IMR-90 (cell line): ENCODE results near the gene ZNF446. TPM values are rescaled to one million over a fixed set of nuclear protein-coding genes. Genes with fewer than 3 reads are reported as not detected.

ENCODE experiments used
- ATAC-seq: fragments of 200-7000 bp; cut with Tn5 transposase; 2 replicates; pipeline ENCODE4 v1.9.1; 2020; ENCODE audit warnings: low read depth, mild to moderate bottlenecking, moderate library complexity
- BruUV-seq: library from RNA; stranded (reverse); fragments of 400-500 nt; replicated peaks from 2 replicates; lab custom pipeline; 2021; lab: Mats Ljungman, UMichigan
- CTCF ChIA-PET: fragments of 300-600 bp; formaldehyde crosslinking; extraction: SDS; loops from one replicate; lab custom pipeline; 2021; ENCODE audit warnings: antibody characterized with exemption; lab: Yijun Ruan, JAX
- POLR2A ChIA-PET: fragments of 300-600 bp; sonication (Branson Sonifier 250); formaldehyde crosslinking; loops from one replicate; lab custom pipeline; 2022; ENCODE audit warnings: antibody characterized with exemption; ENCODE audit not compliant: unreplicated experiment; lab: Charles Lee
- DNase-seq: peaks from one replicate; pipeline ENCODE4 v3.0.0; 2013
- H2AFZ ChIP-seq: replicated peaks from 2 replicates; pipeline ENCODE3; 2013; ENCODE audit warnings: low read length, mild to moderate bottlenecking; ENCODE audit not compliant: poor library complexity
- H2AK5ac ChIP-seq: 2 replicates; pipeline ENCODE4 v1.6.1; 2013; ENCODE audit warnings: low read depth, low read length, inconsistent platforms
- H2AK9ac ChIP-seq: replicated peaks from 2 replicates; pipeline ENCODE3; 2013; ENCODE audit warnings: mild to moderate bottlenecking, low read depth, low read length, moderate library complexity; ENCODE audit not compliant: poor library complexity
- H2BK120ac ChIP-seq: 2 replicates; pipeline ENCODE4 v1.6.1; 2013; ENCODE audit warnings: low read depth, low read length, inconsistent platforms
- H2BK15ac ChIP-seq: 3 replicates; pipeline ENCODE4 v1.6.1; 2013; ENCODE audit warnings: low read depth, low read length, inconsistent platforms
- H2BK20ac ChIP-seq: 2 replicates; pipeline ENCODE4 v1.6.1; 2013; ENCODE audit warnings: low read depth, mild to moderate bottlenecking, inconsistent platforms, low read length, moderate library complexity
- H2BK5ac ChIP-seq: 2 replicates; pipeline ENCODE4 v1.6.1; 2013; ENCODE audit warnings: mild to moderate bottlenecking, low read depth, low read length, inconsistent platforms; ENCODE audit not compliant: poor library complexity, severe bottlenecking
- H3K14ac ChIP-seq: replicated peaks from 2 replicates; pipeline ENCODE4 v1.6.1; 2013; ENCODE audit warnings: low read depth, low read length, inconsistent platforms
- H3K18ac ChIP-seq: 2 replicates; pipeline ENCODE4 v1.6.1; 2013; ENCODE audit warnings: low read depth, low read length, control low read depth
- H3K23ac ChIP-seq: 2 replicates; pipeline ENCODE4 v1.6.1; 2013; ENCODE audit warnings: low read depth, low read length, inconsistent platforms
- H3K27ac ChIP-seq: 2 replicates; pipeline ENCODE4 v1.5.1; 2013; ENCODE audit warnings: mild to moderate bottlenecking, control low read depth, low read length; ENCODE audit not compliant: insufficient read depth
- H3K27me3 ChIP-seq: 2 replicates; pipeline ENCODE4 v1.6.1; 2013; ENCODE audit warnings: low read length; ENCODE audit not compliant: control insufficient read depth, insufficient read depth
- H3K36me3 ChIP-seq: 2 replicates; pipeline ENCODE4 v1.6.1; 2013; ENCODE audit warnings: low read length, mixed read lengths; ENCODE audit not compliant: control insufficient read depth, insufficient read depth
- H3K4ac ChIP-seq: 2 replicates; pipeline ENCODE4 v1.6.1; 2013; ENCODE audit warnings: low read depth, low read length, inconsistent platforms
- H3K4me1 ChIP-seq: 2 replicates; pipeline ENCODE4 v1.6.1; 2013; ENCODE audit warnings: low read length, mixed read lengths; ENCODE audit not compliant: control insufficient read depth, insufficient read depth
- H3K4me2 ChIP-seq: 2 replicates; pipeline ENCODE4 v1.6.1; 2013; ENCODE audit warnings: low read depth, mild to moderate bottlenecking, control low read depth, low read length, moderate library complexity
- H3K4me3 ChIP-seq: 2 replicates; pipeline ENCODE4 v1.5.1; 2013; ENCODE audit warnings: low read depth, mild to moderate bottlenecking, control low read depth, low read length, moderate library complexity; ENCODE audit not compliant: insufficient read depth
- H3K56ac ChIP-seq: 2 replicates; pipeline ENCODE4 v1.6.1; 2013; ENCODE audit warnings: low read length, inconsistent platforms; ENCODE audit not compliant: insufficient read depth; ENCODE audit errors: extremely low read depth
- H3K79me1 ChIP-seq, 2 experiments: 2 replicates each; pipeline ENCODE4 v1.6.1; 2013; ENCODE audit warnings: low read length in 2 of 2, inconsistent platforms in 1 of 2, low read depth in 1 of 2
- H3K9ac ChIP-seq: 2 replicates; pipeline ENCODE4 v1.6.1; 2013; ENCODE audit warnings: low read depth, low read length, control low read depth
- H3K9me1 ChIP-seq: 2 replicates; pipeline ENCODE4 v1.6.1; 2013; ENCODE audit warnings: low read length, inconsistent platforms; ENCODE audit not compliant: insufficient read depth
- H3K9me3 ChIP-seq: 2 replicates; pipeline ENCODE4 v1.6.1; 2013; ENCODE audit warnings: low read length; ENCODE audit not compliant: control insufficient read depth, insufficient read depth
- H4K20me1 ChIP-seq: 2 replicates; pipeline ENCODE4 v1.6.1; 2013; ENCODE audit warnings: low read length, inconsistent platforms; ENCODE audit not compliant: insufficient read depth
- H4K5ac ChIP-seq: 2 replicates; pipeline ENCODE4 v1.6.1; 2013; ENCODE audit warnings: mild to moderate bottlenecking, low read depth, low read length, control low read depth
- H4K8ac ChIP-seq, 2 experiments: 2 replicates each; pipeline ENCODE4 v1.6.1; 2013; ENCODE audit warnings: low read depth in 2 of 2, low read length in 2 of 2, control low read depth in 1 of 2, inconsistent platforms in 1 of 2
- H4K91ac ChIP-seq: 2 replicates; pipeline ENCODE4 v1.6.1; 2013; ENCODE audit warnings: low read depth, low read length, inconsistent platforms; ENCODE audit not compliant: insufficient read depth
- BHLHE40 ChIP-seq: fragments of 150-350 bp; IDR thresholded peaks from 2 replicates; pipeline ENCODE4 v1.6.1; 2016; ENCODE audit warnings: mild to moderate bottlenecking, low read depth, low read length
- CEBPB ChIP-seq: IDR thresholded peaks from 2 replicates; pipeline ENCODE4 v1.6.1; 2012; ENCODE audit warnings: low read depth, low read length, improper control_type of control experiment
- CTCF ChIP-seq: conservative IDR thresholded peaks from 2 replicates; pipeline ENCODE4 v1.5.1; 2012; ENCODE audit warnings: mild to moderate bottlenecking, low read depth, low read length, improper control_type of control experiment
- ELK1 ChIP-seq: fragments of 150-350 bp; IDR thresholded peaks from 2 replicates; pipeline ENCODE4 v1.6.1; 2016; ENCODE audit warnings: low read depth, mild to moderate bottlenecking, low read length, moderate library complexity, borderline replicate concordance
- MAFK ChIP-seq: IDR thresholded peaks from 2 replicates; pipeline ENCODE4 v1.6.1; 2012; ENCODE audit warnings: low read depth, low read length, improper control_type of control experiment
- RAD21 ChIP-seq: IDR thresholded peaks from 2 replicates; pipeline ENCODE4 v1.6.1; 2012; ENCODE audit warnings: low read length, improper control_type of control experiment
- RFX5 ChIP-seq: IDR thresholded peaks from 2 replicates; pipeline ENCODE4 v1.8.0; 2012; ENCODE audit warnings: low read depth, mild to moderate bottlenecking, low read length, moderate library complexity
- WGBS, 2 experiments: methylation state at CpG; one replicate each; pipeline versions ENCODE4 v1.1.5 to v1.1.7; 2013; ENCODE audit warnings: missing lambda C conversion rate in 2 of 2; ENCODE audit not compliant: insufficient read length in 1 of 2; ENCODE audit errors: extremely low coverage in 2 of 2; 5-methylcytosine and 5-hydroxymethylcytosine counted together
- dilution Hi-C: fragments of 300-500 bp; cut with HindIII; formaldehyde crosslinking; loops from one replicate; pipeline ENCODE4 v1.14.3; 2018; ENCODE audit warnings: low sequenced_read_pairs; ENCODE audit not compliant: unreplicated experiment
- in situ Hi-C: fragments of 300-500 bp; cut with MboI; formaldehyde crosslinking; loops from 3 replicates; pipeline ENCODE4 v1.14.3; 2019; ENCODE audit warnings: low sequenced_read_pairs, inconsistent platforms, mixed read lengths
- intact Hi-C: fragments of 100-400 bp; cut with micrococcal nuclease; formaldehyde crosslinking; loops from 2 replicates; pipeline ENCODE4 v1.10.0; 2022
- microRNA-seq, 2 experiments: library from miRNA; stranded (forward) in 1 of 2; unstranded in 1 of 2; fragments of 10-50 nt in 1 of 2; fragments of <30 nt in 1 of 2; gene quantifications in 1 of 2; microRNA quantifications in 1 of 2; one replicate each; pipeline versions ENCODE3 to v1.1.0; 2013 to 2020; ENCODE audit not compliant: insufficient read depth in 1 of 2, insufficient read length in 1 of 2, unreplicated experiment in 1 of 2
- polyA plus RNA-seq, 3 experiments: library from polyadenylated mRNA; depleted of rRNA; stranded (reverse); fragments of >200 nt; gene quantifications; 2 replicates each; pipeline ENCODE4 v1.2.3, GENCODE V29; 2012; ENCODE audit warnings: low replicate concordance in 1 of 3
- small RNA-seq, 5 experiments: library from RNA; depleted of rRNA; stranded (forward); fragments of <200 nt; gene quantifications; one replicate each; pipeline ENCODE3, GENCODE V24; 2012
- total RNA-seq: library from RNA; depleted of rRNA; stranded (reverse); fragments of >200 nt; gene quantifications from 2 replicates; pipeline ENCODE4 v1.2.3, GENCODE V29; 2012; rRNA removed

ZNF446 gene
- total and polyA plus RNA-seq, 2 of the 4 experiments (the other 2 are of a cell fraction), result 4.8 to 6.9 TPM

GRCh38 chr19:58529405-58529804 lies 53.3 kb downstream of the ZNF446 start:
- WGBS, 2 experiments, result no CpG with 5 or more reads among the region's 3 CpGs
- peaks cover 24% of the 10 kb centered on the region for H3K27me3 ChIP-seq
- 0 out of 2 replicates have a peak, but pooled peaks cover 2% of the 10 kb centered on the region for H3K9me3 ChIP-seq

More at GRCh38 chr19:58529405-58529804, 53.3 kb downstream of the ZNF446 start:
- no peak overlapping the region for H2AK9ac ChIP-seq
- no peak overlapping the region for H3K4me3 ChIP-seq
- no peak overlapping the region for H2BK5ac ChIP-seq
- no peak overlapping the region for H2BK15ac ChIP-seq
- ATAC-seq (no peak), DNase-seq (no peak)
- no peak overlapping the region for H2BK120ac ChIP-seq
- no peak overlapping the region for H2AK5ac ChIP-seq
- no peak overlapping the region for H3K9ac ChIP-seq
- no peak overlapping the region for H2BK20ac ChIP-seq
- no peaks in the 10 kb centered on the region for H3K79me1 ChIP-seq
- dilution Hi-C loops (no loop called here), in situ Hi-C loops (no loop called here), intact Hi-C loops (no loop called here)
- H3K4ac ChIP-seq, result no peak overlapping the region
- ChIA-PET POLR2A (no interaction called here), CTCF (no interaction called here)
- no peak overlapping the region; the same call in 1 of the 2 replicates for H3K56ac ChIP-seq
- H3K27ac ChIP-seq, result no peak overlapping the region
- H3K36me3 ChIP-seq, result no peaks in the 10 kb centered on the region
- TF ChIP-seq CTCF (no peak), RAD21 (no peak), MAFK (0 out of 2 replicates have a peak, but pooled peaks have one; percentile 24), CEBPB (no peak), RFX5 (no peak), BHLHE40 (no peak), ELK1 (no peak)
- no peak overlapping the region for H3K14ac ChIP-seq
- no peaks in the 10 kb centered on the region for H3K4me1 ChIP-seq
- H4K5ac ChIP-seq, result no peak overlapping the region
- H3K9me1 ChIP-seq, result no peaks in the 10 kb centered on the region
- H4K8ac ChIP-seq, result no peak overlapping the region
- no peak overlapping the region for H3K18ac ChIP-seq
- no peak overlapping the region for H3K23ac ChIP-seq
- BruUV-seq, result no TSS peak
- no peaks in the 10 kb centered on the region for H4K20me1 ChIP-seq
- no peak overlapping the region for H4K91ac ChIP-seq
- no peak overlapping the region for H3K4me2 ChIP-seq
- no peak overlapping the region for H2AFZ ChIP-seq

Small RNA genes within 50 kb of the gene (microRNA-seq; reads per million reads assigned to microRNA genes)
- gene RN7SL693P (ENCODE audit: insufficient read depth, insufficient read length) (not detected), gene RNU6-1337P (ENCODE audit: insufficient read depth, insufficient read length) (not detected)

Small RNA genes within 50 kb of the gene (small RNA-seq; reads per million reads assigned to genes)
- 0 reads per million in 5 experiments for gene RN7SL693P
- 0 reads per million in 5 experiments for gene RNU6-1337P

Other genes with a start within 250 kb of the ZNF446 start
- 35.3 and 45.9 TPM in 2 replicates for gene ZNF544, start 247.4 kb upstream of the ZNF446 start, total RNA-seq
- gene ZNF544, start 247.4 kb upstream of the ZNF446 start, polyA plus RNA-seq (2012; rRNA removed), result 14.4 and 19.3 TPM in 2 replicates
- 3.9 and 4.4 TPM in 2 replicates for gene ZNF8, start 197.4 kb upstream of the ZNF446 start, total RNA-seq
- gene ZNF8, start 197.4 kb upstream of the ZNF446 start, polyA plus RNA-seq (2012; rRNA removed), result 1.5 and 2.1 TPM in 2 replicates
- gene ERVK3-1, start 171.0 kb upstream of the ZNF446 start, total RNA-seq, result 30.8 and 33.0 TPM in 2 replicates
- gene ERVK3-1, start 171.0 kb upstream of the ZNF446 start, polyA plus RNA-seq (2012; rRNA removed), result 34.9 and 39.3 TPM in 2 replicates
- gene ZSCAN22, start 149.4 kb upstream of the ZNF446 start, total RNA-seq, result 1.9 and 2.5 TPM in 2 replicates
- 1.8 and 2.2 TPM in 2 replicates for gene ZSCAN22, start 149.4 kb upstream of the ZNF446 start, polyA plus RNA-seq (2012; rRNA removed)
- 4.5 and 6.4 TPM in 2 replicates for gene A1BG, start 122.9 kb upstream of the ZNF446 start, total RNA-seq
- 54.5 and 65.7 TPM in 2 replicates for gene A1BG, start 122.9 kb upstream of the ZNF446 start, polyA plus RNA-seq (2012; rRNA removed)
- gene ZNF497, start 113.6 kb upstream of the ZNF446 start, total RNA-seq, result 0.18 and 0.56 TPM in 2 replicates
- 0.24 and 0.27 TPM in 2 replicates for gene ZNF497, start 113.6 kb upstream of the ZNF446 start, polyA plus RNA-seq (2012; rRNA removed)
- gene ZNF837, start 95.3 kb upstream of the ZNF446 start, total RNA-seq, result 0.54 and 0.56 TPM in 2 replicates
- 1.2 and 1.9 TPM in 2 replicates for gene ZNF837, start 95.3 kb upstream of the ZNF446 start, polyA plus RNA-seq (2012; rRNA removed)
- 3,811 and 5,858 TPM in 2 replicates for gene RPS5, start 89.1 kb upstream of the ZNF446 start, total RNA-seq
- 3,265 and 3,617 TPM in 2 replicates for gene RPS5, start 89.1 kb upstream of the ZNF446 start, polyA plus RNA-seq (2012; rRNA removed)
- not detected in 2 replicates for gene RNF225, start 80.7 kb upstream of the ZNF446 start, total RNA-seq
- 0.10 TPM in 1 of 2 replicates, not detected in the other for gene RNF225, start 80.7 kb upstream of the ZNF446 start, polyA plus RNA-seq (2012; rRNA removed)
- 12.8 and 15.4 TPM in 2 replicates for gene ZNF584, start 67.7 kb upstream of the ZNF446 start, total RNA-seq
- 11.6 and 12.4 TPM in 2 replicates for gene ZNF584, start 67.7 kb upstream of the ZNF446 start, polyA plus RNA-seq (2012; rRNA removed)
- 8.9 and 13.6 TPM in 2 replicates for gene ZNF132, start 36.2 kb upstream of the ZNF446 start, total RNA-seq
- gene ZNF132, start 36.2 kb upstream of the ZNF446 start, polyA plus RNA-seq (2012; rRNA removed), result 1.4 and 2.4 TPM in 2 replicates
- gene ZNF324B, start 24.7 kb upstream of the ZNF446 start, total RNA-seq, result 3.3 and 4.1 TPM in 2 replicates
- gene ZNF324B, start 24.7 kb upstream of the ZNF446 start, polyA plus RNA-seq (2012; rRNA removed), result 2.8 and 3.5 TPM in 2 replicates
- 6.6 and 6.9 TPM in 2 replicates for gene ZNF324, start 9.3 kb upstream of the ZNF446 start, total RNA-seq
- gene ZNF324, start 9.3 kb upstream of the ZNF446 start, polyA plus RNA-seq (2012; rRNA removed), result 5.6 and 6.0 TPM in 2 replicates
- 7.5 and 7.7 TPM in 2 replicates for gene SLC27A5, start 35.6 kb downstream of the ZNF446 start, total RNA-seq
- 11.2 and 13.5 TPM in 2 replicates for gene SLC27A5, start 35.6 kb downstream of the ZNF446 start, polyA plus RNA-seq (2012; rRNA removed)
- 1.4 TPM in 2 replicates for gene ZBTB45, start 43.5 kb downstream of the ZNF446 start, total RNA-seq
- gene ZBTB45, start 43.5 kb downstream of the ZNF446 start, polyA plus RNA-seq (2012; rRNA removed), result 9.7 and 13.5 TPM in 2 replicates
- gene TRIM28, start 67.7 kb downstream of the ZNF446 start, total RNA-seq, result 313 and 349 TPM in 2 replicates
- gene TRIM28, start 67.7 kb downstream of the ZNF446 start, polyA plus RNA-seq (2012; rRNA removed), result 465 and 964 TPM in 2 replicates
- 105 and 128 TPM in 2 replicates for gene CHMP2A, start 78.8 kb downstream of the ZNF446 start, total RNA-seq
- 183 and 202 TPM in 2 replicates for gene CHMP2A, start 78.8 kb downstream of the ZNF446 start, polyA plus RNA-seq (2012; rRNA removed)
- 55.9 and 63.0 TPM in 2 replicates for gene UBE2M, start 82.3 kb downstream of the ZNF446 start, total RNA-seq
- 66.6 and 72.5 TPM in 2 replicates for gene UBE2M, start 82.3 kb downstream of the ZNF446 start, polyA plus RNA-seq (2012; rRNA removed)
- gene MZF1, start 97.0 kb downstream of the ZNF446 start, total RNA-seq, result 3.4 and 3.6 TPM in 2 replicates
- 15.0 and 17.1 TPM in 2 replicates for gene MZF1, start 97.0 kb downstream of the ZNF446 start, polyA plus RNA-seq (2012; rRNA removed)